NCI-H446 treated with DMSO at 0.1 percent for 48 hours (cell line): ENCODE data around the gene KIF3B.
"Not testable (repeated sequence)": the region's sequence is repeated elsewhere in the genome, so short reads cannot be mapped to it uniquely, and the experiment has no call there.

ENCODE experiments used
- DNase-seq: peaks from one replicate; lab custom pipeline; 2025; lab: John Stamatoyannopoulos, UW

The KIF3B gene

GRCh38 chr20:32330555-32330897 lies 53.1 kb downstream of the KIF3B start:
- no peak for DNase-seq

GRCh38 chr20:32332614-32333013 lies 55.2 kb downstream of the KIF3B start:
- no peak for DNase-seq

DNA sequence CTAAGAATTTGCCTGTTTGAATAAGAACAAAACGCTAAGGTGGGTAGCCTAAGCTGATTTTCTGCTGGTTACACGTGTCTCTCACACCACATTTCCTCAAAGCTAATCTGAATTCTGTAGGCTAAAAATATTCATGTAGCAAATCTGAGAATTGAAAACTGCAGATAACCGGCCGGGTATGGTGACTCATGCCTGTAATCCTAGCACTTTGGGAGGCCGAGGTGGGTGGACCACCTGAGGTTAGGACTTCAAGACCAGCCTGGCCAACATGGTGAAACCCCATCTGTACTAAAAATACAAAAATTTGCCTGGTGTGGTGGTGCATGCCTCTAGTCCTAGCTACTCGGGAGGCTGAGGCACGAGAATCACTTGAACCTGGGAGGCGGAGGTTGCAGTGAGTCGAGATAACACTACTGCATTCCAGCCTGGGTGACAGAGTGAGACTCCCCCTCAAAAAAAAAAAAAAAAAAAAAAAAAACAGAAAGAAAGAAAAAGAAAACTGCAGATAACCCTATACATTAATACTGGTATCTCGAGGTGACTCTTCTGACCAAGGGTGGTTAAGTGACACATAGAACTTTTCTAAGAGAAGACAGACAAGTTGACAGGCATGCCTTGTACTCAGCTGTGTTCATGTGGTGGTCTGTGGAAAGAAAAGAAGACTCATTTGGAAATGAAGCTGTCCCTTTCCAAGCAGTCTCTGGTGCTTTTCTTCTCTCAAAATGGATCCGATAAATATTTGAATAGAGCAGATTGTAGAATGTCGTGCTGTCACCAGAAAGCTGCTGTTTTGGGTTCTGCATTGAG lies 55.9 kb downstream of the KIF3B start:
- DNase-seq: no peak

GRCh38 chr20:32333988-32334885 lies 56.8 kb downstream of the KIF3B start:
- no peak for DNase-seq

GRCh38 chr20:32336918-32337347 lies 59.5 kb downstream of the KIF3B start:
- peak; percentile 14 for DNase-seq

DNA sequence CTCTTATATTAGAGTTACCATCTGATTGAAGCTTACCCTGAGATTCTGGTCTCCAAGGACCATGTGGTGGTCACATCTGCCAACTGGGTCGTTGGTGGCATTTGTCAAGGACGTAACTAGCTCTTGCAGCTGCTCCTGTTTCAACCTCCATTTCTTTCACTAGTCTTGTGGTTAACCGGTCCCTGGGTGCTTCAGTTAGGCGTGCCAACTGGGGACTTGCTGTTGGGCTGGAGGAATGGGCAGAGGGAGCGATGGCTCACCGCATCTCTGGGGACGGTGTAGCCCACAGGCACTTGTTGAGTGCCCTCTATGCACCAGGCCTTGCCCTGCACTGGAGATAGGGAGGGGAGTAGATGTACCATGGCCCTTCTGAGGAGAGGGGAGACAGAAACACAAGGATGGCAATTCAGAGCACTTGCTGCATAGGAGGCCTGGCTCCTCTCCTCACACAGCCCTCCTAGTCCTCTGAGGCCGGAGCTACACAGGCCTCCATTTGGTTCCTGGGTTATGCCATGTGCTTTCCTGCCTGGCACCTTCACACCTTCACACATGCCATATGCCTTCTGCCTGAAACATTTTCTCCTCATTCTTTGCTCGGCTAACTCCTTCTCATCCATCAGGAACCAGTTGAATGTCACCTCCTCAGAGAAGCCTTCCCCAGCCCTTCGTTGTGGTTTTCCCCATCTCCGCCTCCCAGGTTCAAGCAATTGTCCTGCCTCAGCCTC lies 60.6 kb downstream of the KIF3B start:
- no peak for DNase-seq

- no peak for DNase-seq
These were observed 61.2 kb downstream of the KIF3B start for GRCh38 chr20:32338665-32339064.

DNA sequence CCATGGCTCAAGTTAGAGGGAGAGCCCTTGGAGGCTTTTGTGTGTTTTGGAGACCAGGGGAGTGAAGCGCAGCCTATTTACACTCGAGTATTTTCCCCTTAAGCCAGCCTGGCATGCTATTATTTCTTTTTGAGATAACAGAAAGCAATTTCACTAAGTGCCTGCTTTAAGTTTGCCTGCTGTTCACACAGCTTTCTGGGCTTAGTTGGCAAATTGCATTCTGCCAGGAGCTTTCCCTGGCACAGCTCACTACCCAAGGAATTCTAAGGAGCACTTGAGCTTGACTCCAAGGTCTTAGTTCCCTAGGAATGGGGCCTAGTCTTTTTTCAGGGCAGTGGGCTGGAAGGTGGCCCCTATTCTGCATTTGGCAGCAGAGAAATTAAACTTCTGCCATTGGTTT lies 61.7 kb downstream of the KIF3B start:
- DNase-seq: no peak

DNA sequence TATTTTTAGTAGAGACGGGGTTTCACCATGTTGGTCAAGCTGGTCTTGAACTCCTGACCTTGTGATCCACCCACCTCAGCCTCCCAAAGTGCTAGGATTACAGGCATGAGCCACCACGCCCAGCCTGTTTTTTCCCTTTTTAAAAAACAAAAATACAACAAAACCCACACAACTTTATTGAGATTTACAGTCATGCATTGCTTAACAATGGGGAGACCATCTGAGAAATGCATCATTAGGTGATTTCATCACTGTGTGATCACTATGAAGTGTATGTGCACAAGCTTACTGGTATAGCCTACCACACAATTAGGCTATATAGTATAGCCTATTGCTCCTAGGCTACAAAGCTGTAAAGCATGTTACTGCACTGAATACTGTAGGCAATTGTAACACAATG lies 63.6 kb downstream of the KIF3B start:
- DNase-seq: not testable (repeated sequence)

GRCh38 chr20:32343439-32343838 lies 66.0 kb downstream of the KIF3B start:
- no peak for DNase-seq

GRCh38 chr20:32344835-32345506 lies 67.5 kb downstream of the KIF3B start:
- no peak for DNase-seq

DNA sequence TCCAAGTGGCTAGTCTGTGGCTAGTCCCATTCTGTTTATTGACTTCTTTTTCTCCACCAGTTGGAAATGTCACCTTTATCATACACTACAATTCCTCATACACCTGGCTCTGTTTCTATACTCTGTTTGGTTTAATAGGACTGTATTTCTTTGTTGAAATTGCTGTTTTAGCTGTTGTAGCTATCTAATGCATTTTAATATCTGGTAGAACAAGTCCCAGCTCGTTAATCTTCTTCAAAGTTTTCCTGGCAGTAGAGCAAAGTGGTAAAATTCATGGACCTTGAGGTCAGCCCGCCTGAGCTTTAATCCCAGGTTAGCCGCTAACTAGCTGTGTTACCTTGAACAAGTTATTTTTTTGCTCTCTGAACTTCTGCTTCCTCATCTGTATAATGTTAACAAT lies 70.8 kb downstream of the KIF3B start:
- no peak for DNase-seq

DNA sequence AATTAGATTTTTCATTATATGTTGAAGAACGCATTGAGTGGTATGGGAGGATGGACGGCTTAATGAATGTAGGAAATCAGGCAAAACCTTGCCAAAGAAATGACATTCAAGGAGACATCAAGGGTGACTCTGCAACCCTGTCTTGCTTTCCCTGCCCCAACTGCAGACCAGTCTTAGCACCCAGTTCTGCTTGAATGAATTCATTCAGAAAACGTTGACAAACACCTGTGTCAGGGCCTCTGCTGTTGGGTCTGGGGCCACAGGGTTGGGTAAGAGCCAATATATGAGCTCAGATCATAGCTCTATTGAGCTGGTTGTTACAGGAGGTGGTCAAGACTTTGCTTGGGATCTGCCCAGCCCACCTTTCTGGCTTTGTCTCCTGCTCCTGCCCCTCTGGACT lies 73.0 kb downstream of the KIF3B start:
- DNase-seq: no peak

DNA sequence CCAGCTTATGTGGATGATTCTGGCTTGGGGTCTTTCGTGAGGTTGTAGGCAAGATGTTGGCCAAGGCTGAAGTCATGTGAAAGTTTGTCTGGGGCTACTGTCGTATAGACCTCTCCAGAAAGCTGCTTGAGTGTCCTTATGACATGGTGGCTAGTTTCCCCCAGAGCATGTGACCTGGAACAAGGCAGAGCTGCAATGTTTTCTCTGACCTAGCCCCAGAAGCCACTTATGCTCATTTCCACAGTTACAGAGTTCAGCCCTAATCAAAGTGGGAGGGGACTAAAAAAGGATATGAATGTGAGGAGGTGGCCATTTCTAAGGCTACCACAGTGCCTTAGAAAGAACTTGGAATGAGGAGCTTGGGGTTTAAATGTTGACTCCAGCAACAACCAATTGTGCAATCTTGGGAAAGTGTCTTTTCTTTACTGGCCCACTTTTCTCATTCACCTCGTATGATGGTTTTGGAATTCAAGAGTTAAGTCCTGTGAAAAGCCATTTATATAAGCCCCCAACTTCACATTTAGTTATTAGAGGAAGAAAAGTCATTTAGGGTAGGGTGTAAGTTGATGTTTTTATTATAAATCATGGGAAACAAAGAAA lies 74.8 kb downstream of the KIF3B start:
- no peak for DNase-seq

DNA sequence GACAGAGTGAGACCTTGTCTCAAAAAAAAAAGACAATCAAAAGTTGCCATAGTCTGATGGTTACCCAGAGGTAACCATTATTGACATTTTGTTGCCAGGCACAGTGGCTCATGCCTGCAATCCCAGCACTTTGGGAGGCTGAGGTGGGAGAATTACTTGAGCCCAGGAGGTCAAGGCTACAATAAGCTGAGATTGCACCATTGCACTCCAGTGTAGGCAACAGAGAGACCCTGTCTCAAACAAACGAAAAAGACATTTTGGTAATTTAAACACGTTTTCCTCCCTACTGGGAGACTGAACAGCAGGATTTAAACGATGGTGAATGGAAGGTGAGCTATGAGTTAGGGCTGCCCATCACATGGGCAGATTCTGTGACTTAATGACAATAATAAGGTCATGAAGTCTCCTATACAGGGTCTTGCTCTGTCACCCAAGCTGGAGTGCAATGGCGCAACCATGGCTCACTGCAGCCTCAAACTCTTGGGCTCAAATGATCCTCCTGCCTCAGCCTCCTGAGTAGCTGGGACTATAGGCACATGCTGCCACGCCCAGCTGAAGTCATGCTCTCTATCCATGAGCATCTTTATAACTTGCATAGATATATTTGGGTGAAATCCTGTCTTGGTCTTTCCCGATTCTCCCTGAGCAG lies 76.5 kb downstream of the KIF3B start:
- no peak for DNase-seq

- DNase-seq: no peak
These were observed 77.4 kb downstream of the KIF3B start for GRCh38 chr20:32354592-32355416.

GRCh38 chr20:32355417-32355841 lies 78.0 kb downstream of the KIF3B start:
- DNase-seq: no peak

GRCh38 chr20:32355907-32356621 lies 78.6 kb downstream of the KIF3B start:
- DNase-seq: not testable (repeated sequence)

DNA sequence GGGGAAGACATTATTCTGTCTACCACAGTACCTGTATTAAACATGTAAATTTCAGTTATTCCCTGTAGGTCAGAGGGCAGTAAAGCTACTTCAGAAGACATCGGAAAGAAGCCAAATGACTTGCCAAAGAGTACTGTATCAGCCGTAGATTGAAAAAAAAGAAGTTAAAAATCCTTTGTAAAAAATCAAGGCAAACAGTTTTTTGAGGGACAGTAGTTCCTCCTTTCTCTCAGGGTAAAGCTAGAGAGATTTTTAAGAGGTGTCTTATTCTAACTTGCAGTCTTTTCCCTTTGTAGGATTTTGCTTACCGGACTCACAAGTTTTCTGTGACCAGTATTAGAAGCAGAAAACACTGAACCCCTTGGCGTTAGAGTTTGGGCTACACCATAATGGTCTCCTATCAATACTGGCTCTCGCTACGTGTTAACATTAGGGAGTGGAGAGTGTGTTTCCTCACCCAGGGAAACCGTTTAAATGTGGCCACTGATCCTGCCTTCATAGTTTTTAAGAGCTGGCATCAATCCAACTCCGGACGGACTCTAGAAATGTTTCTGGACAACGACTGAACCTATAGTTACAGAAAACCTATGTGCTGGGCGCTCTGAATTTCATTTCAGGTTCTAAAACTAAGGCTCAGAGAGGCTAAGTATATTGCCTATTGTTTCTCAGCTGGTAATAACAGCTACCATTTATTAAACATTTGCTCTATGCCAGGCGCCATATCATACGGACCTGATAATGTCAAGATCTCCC lies 79.3 kb downstream of the KIF3B start:
- DNase-seq: no peak
